NT2/D1 (cell line): ENCODE measurements around the gene ROR2.

Source experiments
- SUZ12 ChIP-seq: IDR thresholded peaks from 2 replicates; pipeline ENCODE4 v1.6.1; 2011; ENCODE audit not compliant: insufficient read length, insufficient read depth; ENCODE audit errors: extremely low read depth
- YY1 ChIP-seq: IDR thresholded peaks from 2 replicates; pipeline ENCODE4 v1.6.1; 2011; ENCODE audit not compliant: insufficient read length, insufficient read depth
- ZNF274 ChIP-seq: IDR thresholded peaks from 2 replicates; pipeline ENCODE4 v1.6.1; 2011; ENCODE audit warnings: mild to moderate bottlenecking, low read depth, low read length

DNA sequence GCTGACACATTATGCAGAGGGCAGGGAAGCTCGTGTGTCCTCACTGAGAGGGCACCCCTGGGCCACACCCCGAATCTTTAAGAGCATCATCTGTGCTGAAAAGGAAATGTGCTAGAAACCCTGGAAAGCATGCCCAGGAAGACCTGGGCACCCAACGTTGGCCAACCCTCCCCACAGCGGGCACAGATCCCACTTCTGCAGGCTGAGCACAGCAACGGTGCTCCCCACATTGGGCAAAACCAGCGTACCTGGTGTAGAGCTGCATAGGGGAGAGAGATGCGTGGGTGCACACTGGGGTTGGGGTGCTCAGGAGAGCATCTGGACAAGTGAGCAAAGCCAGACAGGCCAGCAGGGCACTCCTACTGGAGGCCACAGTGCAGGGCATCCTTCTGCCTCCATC, 32.6 kb downstream of the ROR2 start:
- TF ChIP-seq SUZ12 (no peak), YY1 (no peak), ZNF274 (no peak)
